ENCODE results near the gene KCNC3.

The KCNC3 gene

DNA sequence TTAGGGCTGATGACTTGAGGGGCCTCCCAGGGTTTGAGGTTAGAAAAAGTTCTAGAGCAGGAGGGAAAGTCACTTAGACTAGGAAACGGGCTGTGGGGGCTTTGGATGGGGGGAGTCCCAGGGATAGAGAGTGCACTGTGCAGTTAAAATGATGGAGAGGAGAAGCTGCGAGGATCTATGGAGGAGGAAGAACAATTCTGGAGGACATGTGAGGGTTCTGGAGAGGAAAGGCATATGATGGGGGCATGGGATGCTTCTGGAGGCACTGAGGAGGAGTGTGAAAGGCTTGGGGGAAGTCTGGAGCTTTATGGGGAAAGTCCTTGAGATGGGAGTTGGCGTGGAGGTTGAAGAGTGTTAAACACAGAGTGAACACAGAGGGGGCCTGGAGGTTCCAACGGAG is 2.2 kb downstream of the KCNC3 start:
- no peak for DNase-seq (ENCODE audit: low spot score)

DNA sequence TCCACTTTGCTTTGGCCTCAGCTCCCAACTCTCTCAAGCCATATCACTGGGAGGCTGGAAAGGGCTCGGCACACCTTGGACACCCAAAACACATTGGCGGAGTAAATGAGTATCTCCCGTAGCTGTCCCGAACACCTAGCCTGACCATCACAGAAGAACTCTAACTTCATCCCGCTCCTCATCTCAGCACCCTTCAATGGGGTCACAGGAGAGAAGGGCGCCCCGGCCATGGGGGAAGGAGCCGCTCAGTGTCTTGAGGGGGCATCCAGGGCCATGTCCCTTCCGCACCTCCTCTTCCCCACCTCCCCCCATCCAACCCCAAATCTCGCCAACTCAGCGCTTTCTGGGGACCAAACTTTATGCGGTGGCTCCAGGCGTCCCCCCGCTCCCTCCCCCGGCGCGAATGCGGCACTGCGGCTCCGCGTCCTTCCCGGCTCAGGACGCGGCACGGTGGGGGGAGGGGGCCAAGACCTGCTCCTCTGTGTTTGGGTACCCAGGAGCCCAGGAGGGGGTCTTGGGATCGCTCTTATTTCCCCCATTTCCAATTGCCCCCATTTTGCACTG is 3.0 kb downstream of the KCNC3 start:
- DNase-seq (ENCODE audit: low spot score), result no peak

DNA sequence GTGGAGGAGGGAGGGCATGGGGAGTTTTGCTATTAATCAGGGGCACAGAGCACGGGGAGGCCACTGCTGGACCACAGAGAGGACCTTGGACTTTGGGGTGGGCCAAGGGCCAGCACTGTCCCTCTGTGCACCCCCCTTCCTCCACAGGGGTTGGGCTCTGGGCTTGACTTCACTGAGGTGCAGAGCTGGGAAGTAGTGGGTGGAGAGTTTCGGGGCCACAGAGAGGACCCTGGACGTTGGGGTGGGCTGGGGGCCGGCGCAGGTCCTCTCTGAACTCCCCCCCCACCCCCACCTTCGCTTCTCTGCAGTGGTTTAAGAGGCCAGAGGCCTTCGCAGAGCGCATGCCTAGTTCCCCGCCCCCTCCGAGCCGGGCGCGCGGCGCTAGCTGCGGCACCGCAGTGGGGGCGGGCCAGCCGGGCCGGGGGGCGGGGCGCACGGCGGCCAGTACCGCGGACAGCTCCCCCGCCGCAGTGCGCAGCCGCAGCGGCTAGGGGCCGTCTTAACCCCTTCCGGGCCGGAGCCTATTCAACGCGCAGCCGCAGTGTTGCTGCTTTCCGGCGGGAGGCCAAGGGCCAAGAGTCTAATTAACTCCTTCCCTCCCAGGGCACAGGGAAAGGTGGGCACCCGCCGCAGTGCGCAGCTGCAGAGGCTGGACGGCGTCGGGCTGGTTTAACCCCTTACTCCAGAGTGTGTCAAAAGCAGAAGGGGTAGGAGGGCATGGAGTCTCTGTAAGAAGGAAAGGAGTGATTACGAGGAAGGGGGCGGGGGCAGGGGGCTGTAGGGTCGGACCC is 3.7 kb downstream of the KCNC3 start:
- peak; percentile 98 for DNase-seq (ENCODE audit: low spot score)

- no peak for DNase-seq (ENCODE audit: low spot score)
Measured at GRCh38 chr19:50324331-50324730, 4.8 kb downstream of the KCNC3 start.

DNA sequence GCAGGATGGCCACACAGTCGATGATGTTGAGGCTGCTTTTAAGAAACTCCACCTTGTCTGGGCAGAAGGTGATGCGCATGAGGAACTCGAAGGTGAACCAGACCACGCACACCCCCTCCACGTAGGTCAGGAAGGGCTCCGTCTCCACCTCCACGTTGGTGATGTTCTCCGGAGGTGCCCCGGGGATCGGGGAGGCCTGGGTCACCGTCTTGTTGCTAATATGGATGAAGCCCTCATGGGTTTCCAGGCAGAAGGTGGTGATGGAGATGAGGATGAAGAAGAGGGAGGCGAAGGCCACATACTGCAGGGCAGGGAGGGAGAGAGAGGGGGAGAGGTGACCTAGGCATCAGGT is 5.4 kb downstream of the KCNC3 start:
- DNase-seq (ENCODE audit: low spot score), result no peak

DNA sequence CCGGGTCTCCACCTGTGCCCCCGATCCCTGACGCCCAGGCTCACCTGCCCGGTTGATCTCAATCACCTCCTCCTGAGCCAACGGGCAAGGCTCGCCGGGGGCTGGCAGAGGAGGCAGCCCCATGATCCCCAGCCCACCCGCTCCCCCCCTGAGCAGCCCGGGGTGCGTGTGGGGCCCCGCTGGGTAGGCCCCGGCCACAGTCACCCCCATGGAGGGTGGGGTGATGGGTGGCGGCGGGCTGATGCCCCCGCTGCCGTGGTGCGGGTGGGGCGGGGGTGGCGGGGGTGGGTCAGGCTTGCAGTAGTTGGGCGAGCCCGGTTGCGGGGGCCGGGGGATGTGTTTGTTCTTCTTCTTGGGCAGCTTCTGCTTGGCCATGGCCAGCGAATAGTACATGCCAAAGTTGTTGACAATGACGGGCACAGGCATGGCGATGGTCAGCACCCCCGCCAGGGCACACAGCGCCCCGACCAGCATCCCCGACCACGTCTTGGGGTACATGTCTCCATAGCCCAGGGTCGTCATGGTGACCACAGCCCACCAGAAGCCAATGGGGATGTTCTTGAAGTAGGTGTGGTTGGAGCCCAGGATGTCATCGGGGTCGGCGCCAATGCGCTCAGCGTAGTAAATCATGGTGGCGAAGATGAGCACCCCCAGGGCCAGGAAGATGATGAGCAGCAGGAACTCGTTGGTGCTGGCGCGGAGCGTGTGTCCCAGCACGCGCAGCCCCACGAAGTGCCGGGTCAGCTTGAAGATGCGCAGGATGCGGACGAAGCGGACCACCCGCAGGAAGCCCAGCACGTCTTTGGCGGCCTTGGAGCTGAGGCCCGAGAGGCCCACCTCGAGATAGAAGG is 6.0 kb downstream of the KCNC3 start:
- no peak for DNase-seq (ENCODE audit: low spot score)

DNA sequence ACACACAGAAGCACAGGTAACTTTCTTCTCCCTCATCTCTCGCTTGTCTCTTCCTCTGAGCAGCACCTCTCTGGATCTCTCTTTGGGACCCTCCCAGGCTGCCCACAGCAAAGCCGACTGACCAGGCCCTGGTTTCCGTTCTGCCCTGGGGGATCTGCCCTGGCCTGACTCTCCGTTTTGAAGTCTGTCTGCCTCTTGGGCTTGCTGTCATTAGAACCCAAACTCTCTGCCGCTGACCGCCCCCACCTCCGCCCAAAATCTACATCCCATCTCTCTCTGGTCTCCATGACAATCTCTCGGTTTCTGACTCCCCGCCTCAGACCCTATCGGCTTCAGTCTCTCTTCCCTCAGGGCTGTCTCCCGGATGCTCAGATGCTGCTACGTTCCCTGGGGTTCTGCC is 6.9 kb downstream of the KCNC3 start:
- no peak for DNase-seq (ENCODE audit: low spot score)

DNA sequence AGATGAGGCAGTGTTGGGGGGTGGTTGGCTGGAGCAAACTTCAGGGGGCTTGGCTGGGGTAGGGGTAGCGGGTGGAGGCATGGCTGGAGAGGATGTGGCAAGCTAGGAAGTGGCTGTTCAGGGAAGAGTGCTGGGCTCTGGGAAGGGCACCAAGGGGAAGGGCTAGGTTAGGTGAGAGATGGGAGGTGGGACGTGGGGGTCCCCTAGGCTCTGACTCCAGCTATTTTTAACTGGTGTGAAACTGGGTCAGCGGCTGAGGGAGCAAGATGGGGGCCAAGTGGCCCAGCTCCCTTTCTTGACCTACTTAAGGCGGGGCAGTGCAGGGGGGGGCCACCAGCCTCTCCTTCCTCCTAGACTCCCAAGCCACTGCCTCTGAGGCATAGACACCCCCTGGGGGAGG is 7.3 kb downstream of the KCNC3 start:
- DNase-seq (ENCODE audit: low spot score), result no peak

DNA sequence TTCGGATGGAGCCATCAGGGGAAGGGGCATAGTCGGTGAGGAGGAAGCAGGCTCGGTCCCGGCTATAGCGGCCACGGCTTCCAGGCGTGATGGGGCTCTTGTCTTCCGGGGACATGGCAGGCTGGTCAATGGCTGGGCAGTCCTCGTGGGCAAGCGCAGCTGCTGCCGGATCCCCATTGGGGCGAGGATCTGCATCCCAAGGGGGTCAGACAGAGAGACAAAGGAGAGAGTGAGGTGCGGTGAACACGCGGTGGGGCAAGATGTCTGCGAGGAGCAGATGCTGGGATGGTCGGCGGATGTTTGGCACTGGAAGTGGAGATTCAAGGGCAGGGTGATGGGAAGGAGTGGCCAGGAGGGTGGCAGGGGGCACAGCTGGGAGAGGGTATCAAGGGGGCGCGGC is 8.6 kb downstream of the KCNC3 start:
- no peak for DNase-seq (ENCODE audit: low spot score)

DNA sequence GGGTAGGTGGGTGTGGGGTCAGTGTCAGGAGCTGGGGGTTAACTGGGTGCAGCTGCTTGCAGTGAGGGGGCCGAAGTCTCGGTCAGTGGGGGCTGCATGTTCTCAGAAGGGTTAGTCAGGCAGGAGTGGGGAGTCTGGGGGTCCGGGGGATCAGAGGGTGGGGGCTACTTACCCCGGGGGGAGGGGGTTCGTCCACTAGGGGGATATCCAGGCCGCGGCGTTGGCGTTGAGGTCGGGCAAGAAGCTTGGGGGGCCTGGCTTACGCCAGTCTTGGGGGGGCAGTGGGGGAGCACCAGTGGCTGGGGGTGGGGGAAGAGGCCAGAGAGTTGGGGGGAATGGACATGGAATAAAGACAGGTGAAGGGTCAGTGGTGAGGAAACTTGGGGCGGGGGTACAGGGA is 9.1 kb downstream of the KCNC3 start:
- no peak for DNase-seq (ENCODE audit: low spot score)

GRCh38 chr19:50319156-50319555 is 10.0 kb downstream of the KCNC3 start:
- no peak for DNase-seq (ENCODE audit: low spot score)

- DNase-seq (ENCODE audit: low spot score), result no peak
Measured at GRCh38 chr19:50318438-50318837, 10.7 kb downstream of the KCNC3 start.

DNA sequence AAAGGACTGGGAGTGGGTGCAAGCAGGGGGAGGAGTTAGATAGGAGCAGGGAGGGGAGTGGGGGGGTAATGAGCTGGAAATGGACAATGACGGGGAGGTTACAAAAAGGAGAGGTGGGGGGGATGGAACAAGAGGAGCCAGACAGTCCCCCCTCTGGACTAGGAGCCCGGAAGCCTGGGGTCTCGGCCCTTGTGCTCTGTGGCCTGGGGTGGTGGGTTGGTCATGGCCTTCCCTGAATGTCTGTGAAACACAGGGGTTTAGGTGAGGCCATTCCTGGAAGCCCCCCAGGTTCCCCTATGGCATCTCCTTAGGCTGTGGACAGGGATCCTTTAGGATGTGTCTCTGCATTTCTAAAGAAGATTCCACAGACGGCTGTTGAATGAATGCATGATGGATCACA is 12.1 kb downstream of the KCNC3 start:
- no peak for DNase-seq (ENCODE audit: low spot score)

- peak; percentile 76 for DNase-seq (ENCODE audit: low spot score)
Measured at GRCh38 chr19:50315773-50316448, 13.3 kb downstream of the KCNC3 start.

GRCh38 chr19:50314724-50315708 is 14.2 kb downstream of the KCNC3 start:
- DNase-seq (ENCODE audit: low spot score), result no peak

- DNase-seq (ENCODE audit: low spot score), result no peak
Measured at GRCh38 chr19:50313812-50314536, 15.2 kb downstream of the KCNC3 start.

DNA sequence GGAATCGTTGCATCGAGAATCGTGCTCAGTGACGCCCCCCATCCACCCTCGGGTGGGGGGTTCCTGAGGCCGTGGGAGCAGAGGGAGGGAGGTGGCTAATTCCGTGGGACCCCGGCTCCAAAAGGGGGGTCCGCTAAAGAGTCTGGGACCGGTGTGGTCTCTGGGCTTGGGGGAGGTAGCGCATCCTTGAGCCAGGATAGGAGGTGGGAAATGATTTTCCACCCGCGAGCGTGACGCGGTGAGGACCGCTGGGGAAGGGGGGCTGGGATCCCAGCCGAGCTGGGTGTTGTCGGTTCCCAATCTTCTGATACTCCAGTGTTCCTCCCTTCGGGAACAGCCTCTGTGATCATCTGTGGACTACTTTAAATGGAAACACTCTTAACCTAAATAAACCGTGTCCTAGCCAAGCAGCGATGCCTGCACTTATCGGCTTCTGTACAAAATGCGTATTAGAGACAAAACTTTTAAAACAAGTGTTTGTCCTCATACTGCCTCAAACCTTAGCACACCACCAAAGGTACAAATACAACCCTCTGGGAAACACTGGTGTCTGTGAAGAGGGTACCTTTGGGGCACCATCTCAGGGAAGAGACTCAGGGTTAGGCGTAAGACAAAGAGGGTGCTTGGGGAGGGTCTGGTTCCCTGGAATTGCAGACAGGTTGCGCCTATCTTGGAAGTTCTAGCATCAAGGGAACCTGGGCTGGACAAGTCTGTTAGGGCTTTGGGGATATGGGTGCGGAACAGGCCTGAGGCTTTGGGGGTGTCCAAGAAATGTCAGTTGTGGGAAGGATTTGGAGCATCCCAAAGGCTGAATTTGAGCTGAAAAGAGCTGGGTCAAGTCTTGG is 16.0 kb downstream of the KCNC3 start:
- no peak for DNase-seq (ENCODE audit: low spot score)

DNA sequence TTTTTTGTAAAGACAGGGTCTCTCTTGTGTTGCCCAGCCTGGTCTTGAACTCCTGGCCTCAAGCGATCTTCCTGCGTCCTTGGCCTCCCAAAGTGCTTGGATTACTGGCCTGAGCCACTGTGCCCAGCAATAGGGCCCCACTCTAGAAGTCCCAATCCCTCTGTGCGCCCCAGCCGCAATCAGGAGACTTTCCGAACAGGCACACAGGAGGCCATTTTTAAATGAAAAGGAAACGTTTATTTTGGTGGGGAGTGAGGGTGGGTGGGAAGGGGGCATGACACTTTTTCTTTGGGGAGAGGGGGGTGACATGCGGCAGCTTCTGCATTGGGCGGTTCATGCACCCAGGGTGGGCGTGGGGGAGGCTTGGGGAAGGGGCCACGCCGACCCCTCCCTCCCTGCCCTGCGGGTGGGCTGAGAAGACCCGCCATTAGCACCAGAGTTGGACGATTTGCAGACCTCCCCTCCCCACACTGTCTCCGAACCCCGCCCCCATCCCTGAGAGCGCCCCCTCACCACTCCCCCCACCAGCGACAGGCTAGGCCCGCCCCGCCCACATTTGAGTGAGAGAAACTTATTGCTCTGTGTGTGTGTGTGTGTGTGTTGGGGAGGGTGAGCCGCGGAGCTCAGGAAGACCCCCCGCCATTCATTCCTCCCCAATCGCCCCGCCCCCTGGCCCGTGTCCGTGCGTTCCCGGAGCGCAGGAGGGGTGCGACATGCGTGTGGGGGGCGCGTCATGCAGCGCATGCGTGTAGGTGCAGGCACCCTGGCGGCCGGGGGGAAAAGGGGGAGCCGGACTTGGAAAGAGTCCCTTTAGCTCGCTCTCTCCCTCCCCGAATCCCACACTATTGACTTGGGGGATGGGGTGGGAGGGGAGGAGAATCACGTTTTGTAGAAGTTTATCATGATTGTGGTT is 17.2 kb downstream of the KCNC3 start:
- DNase-seq (ENCODE audit: low spot score), result peak; percentile 82

All from ecto neural progenitor cell (in vitro differentiated cells).